Measurements from ENCODE around the gene SAMD9.
"Not testable (repeated sequence)": the region's sequence is repeated elsewhere in the genome, so short reads cannot be mapped to it uniquely, and the experiment has no call there.

SAMD9 gene

DNA sequence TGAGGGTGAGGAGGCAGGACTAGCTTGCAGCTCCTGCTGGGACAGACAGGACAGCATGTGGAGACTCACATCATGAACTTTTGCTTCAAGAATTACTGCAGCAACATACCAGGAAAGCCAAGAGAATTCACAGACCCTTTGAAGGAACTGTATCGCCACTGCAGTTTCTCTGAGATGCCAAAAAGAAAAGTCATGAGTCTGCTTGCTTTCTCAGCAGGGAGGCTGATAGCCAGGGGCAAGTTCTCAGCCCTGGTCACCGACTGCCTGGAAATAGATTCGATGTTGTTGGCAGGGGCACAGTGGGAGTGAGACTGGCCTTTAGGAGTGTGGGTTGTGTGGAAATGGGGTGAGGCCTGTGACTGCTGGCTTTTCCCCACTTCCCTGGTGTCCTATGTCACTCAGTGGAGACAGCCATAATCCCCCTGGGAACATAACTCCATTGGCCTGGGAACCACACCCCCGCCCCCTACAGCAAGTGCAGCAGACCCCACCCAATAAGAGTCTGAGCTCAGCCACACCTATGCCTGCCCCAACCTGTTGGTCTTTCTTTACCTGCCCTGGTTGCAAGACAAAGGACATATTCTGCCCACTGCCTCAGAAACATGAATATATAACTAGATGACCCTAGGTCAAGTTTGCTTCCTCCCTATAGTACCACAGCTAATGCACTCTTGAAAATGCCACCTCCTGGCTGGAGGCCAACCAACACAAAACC, 1.6 kb upstream of the SAMD9 start:
- no peak for DNase-seq

- no peak for DNase-seq
Measured at GRCh38 chr7:93117327-93117726, 452 bp downstream of the SAMD9 start.

GRCh38 chr7:93115796-93116195, 2.0 kb downstream of the SAMD9 start:
- DNase-seq: peak; percentile 77

DNA sequence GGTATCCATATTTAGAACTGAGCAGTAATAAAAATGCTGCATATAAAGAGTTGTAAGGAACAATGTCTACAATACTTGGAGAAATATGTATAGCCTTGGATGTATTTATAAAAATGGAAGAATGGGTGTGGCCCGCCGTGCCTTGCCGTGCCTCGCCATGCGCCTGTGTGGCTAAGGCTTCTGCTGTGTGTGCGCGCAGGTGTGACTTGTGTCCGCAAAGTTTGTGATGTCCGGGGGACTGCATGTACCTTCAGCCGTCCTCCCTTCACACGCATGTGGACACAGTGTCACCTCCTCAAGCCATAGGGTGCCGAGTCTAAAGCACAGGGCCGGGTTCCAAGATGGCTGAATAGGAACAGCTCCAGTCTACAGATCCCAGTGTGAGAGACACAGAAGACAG, 9.8 kb downstream of the SAMD9 start:
- no peak for DNase-seq

GRCh38 chr7:93097388-93097787, 20.4 kb downstream of the SAMD9 start:
- no peak for DNase-seq

- peak; percentile 30 for DNase-seq
Measured at GRCh38 chr7:93092757-93093370, 24.9 kb downstream of the SAMD9 start.

GRCh38 chr7:93073357-93073756, 44.4 kb downstream of the SAMD9 start:
- DNase-seq: not testable (repeated sequence)

DNA sequence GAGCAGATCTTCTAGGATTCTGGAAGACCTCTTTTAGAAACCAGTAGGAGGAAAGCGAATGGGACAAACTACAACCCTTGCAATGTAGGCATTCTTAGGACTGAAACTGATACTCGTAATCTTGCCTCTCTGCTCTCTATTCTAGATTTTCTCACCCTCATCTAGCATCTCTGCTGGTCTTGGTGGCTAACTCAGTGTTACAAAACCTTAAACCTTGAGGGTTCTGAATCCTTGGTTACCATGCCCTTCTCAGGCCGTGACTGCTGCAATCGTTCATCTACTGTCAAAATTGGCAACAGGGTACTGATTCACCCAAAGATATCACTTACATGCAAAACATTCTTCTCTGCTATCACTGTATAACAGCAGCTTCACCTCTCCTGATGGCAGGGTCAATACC, 55.2 kb downstream of the SAMD9 start:
- no peak for DNase-seq

DNA sequence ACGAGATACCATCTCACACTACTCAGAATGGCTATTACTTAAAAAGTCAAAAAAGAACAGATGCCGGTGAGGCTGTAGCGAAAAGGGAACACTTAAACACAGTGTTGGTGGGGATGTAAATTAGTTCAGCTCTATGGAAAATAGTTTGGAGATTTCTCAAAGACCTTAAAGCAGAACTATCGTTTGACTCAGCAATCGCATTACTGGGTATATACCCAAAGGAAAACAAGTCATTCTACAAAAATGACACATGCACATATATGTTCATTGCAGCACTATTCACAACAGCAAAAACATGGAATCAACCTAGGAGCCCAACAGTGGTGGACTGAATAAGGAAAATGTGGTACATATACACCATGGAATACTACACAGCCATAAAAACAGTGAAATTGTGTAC, 56.9 kb downstream of the SAMD9 start:
- no peak for DNase-seq

DNA sequence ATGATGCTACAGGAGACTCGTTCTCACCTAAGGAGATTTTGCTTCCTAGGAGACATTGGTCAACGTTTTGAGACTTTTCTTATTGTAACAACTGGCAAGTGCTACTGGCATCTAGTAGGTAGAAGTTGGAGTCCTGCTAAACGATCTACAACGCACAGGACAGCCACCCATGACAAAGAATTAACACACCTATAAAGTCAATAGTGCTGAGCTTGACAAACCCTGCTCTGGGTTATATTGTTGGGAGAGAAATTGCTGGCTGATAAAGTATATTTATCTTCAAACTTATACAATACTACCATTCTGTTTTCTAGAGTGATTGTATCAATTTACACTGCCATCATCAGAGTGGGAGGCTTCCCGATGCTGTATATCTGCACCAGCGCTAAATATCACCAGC, 57.8 kb downstream of the SAMD9 start:
- DNase-seq: no peak

- not testable (repeated sequence) for DNase-seq
Measured at GRCh38 chr7:93056621-93057020, 61.2 kb downstream of the SAMD9 start.

GRCh38 chr7:93055543-93056107, 62.2 kb downstream of the SAMD9 start:
- peak; percentile 45 for DNase-seq

GRCh38 chr7:93054975-93055374, 62.8 kb downstream of the SAMD9 start:
- no peak for DNase-seq

DNA sequence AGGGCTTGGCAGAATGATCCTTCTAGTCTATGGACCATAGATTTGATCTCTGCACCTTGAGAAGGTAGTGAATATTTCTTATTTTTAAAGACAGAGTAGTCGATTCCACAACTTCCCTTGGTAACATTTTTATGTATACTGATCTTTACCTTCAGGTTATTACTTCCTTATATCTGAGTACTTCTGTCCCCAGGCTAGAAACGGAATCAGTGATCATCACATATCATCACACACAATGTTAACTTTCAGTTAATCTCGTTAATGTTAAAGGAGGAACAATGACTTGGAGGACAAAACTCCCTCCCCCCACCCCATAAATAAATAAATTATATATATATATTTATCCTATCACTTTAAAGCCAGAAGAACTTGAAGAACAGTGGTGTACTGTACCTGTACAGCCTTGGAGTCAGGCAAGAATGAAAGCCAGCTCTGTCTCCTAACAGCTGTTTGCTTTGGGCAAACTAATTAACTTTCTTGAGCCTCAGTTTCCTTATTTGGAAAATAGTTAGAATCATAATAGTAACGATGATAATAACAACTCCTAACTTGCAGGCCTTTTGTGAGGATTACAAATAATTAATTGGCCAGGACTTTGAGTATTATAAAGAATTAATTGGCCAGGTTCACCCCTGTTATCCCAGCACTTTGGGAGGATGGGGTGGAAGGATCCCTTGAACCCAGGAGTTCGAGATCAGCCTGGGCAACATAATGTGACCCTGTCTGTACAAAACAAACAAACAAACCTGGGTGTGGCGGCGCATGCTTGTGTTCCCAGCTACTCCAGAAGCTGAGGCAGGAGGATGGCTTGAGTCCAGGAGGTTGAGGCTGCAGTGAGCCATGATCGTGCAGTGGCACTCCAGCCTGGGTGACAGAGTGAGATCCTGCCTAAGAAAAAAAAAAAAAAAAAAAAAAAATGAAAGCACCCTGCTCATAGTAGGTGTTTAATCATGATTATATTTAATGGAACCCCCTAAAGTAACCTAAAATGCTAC, 63.5 kb downstream of the SAMD9 start:
- no peak for DNase-seq

DNA sequence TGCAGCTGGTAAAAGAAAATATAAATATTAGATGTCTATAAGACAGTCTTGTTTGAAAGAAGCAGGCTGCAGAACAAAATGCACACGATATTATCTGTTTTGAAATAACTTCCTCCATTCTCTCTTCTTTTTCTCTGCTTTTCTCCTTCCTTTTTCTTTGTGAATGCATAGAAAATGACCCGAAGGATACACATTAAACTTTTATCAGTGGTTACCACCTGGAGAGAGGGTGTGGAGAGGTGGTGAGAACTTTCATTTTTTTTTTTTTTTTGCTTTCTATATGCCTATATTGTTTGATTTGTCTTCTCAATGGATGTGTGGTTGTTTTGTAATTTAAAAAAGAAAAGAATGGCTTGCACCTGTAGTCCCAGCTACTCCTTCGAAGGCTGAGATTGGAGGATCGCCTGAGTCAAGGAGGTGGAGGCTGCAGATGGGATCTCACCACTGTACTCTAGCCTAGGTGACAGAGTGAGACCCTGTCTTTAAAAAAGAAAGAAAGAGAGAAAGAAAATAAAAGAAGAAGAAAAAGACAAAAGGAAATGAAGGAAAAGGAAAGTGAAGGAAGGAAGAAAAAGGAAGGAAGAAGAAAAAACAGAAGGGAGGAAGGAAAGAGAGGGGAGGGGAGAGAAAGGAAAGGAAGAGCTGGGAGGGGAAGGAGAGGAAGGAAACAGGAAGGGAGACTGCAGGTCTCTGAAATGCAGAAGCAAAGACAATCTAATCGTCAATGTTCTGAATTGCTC, 64.4 kb downstream of the SAMD9 start:
- peak; percentile 6 for DNase-seq

DNA sequence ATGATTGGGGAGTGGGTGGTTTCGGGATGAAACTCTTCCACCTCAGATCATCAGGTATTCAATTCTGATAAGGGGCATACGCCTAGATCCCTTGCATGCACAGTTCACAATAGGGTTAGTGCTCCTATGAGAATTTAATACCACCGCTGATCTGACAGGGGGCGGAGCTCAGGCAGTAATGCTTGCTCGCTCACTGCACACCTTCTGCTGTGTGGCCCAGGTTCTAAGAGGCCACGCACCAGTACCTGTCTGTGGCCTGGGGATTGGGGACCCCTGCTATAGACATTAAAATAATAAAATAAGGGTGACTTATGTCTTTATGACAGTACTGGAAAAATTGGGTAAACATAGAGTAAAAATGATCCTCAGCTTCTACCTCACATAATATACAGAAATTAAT, 66.1 kb downstream of the SAMD9 start:
- no peak for DNase-seq

Measured in inflammatory macrophage treated with lipopolysaccharide for 4 hours (primary cell).